ENCODE measurements around the gene SMIM45.
A peak's percentile ranks its signal among the peaks of the same experiment; 100 is the strongest.

Gene SMIM45

DNA sequence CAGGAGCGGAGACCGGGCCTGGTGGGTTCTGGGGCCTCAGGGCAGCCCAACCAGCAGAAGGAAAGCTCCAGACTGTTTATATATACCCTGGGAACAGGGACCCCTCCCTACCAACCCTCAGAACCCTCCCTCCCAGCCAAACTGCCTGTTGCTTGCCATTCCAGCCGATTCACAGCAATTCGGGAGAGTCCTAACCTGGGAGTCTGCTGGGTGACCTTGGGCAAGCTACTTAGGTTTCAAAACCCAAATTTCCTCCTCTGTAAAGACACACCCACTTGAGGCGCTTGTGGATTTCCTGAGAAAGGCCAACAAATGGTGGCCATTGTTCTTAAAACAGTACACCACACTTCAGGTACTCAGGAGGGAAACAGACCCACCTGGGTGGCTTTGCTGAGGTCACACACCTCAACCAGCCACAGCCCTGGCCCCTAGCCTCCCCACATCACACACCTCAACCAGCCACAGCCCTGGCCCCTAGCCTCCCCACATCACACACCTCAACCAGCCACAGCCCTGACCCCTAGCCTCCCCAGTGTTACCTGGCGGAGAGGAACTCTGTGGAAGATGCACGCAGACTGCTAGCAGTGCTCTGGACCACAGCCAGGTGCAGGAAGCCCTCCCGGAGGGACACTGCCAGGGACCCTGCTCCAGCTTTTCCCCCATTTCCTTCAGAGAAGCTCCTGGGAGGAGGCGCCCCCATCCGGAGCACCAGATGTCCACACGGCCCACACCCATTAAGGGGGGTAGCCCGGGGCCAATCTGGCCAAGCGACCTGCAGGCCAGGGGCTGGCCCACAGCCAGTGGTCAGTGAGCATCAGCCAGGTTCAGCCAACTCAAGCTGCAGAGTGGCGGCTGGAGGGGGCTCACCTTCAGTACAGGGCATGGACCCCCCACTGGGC lies 43.3 kb upstream of the SMIM45 start:
- Histone ChIP-seq H3K9ac (ENCODE audit: control insufficient read depth, insufficient read depth, low read length) (no peak overlapping the region), H3K79me2 (ENCODE audit: control insufficient read depth, insufficient read depth, low read length) (no peaks in the 10 kb centered on the region), H4K20me1 (ENCODE audit: control insufficient read depth, insufficient read depth) (peaks cover 6% of the 10 kb centered on the region; the same call in 1 of the 2 replicates), H3K9me3 (replicated peaks; ENCODE audit: control insufficient read depth, insufficient read depth, low read length) (no peaks in the 10 kb centered on the region), H2AFZ (ENCODE audit: control insufficient read depth, low read depth, low read length) (no peak overlapping the region), H3K36me3 (ENCODE audit: control insufficient read depth in 2 of 2, insufficient read depth in 2 of 2, low read length in 1 of 2) (peaks cover 8 to 16% of the 10 kb centered on the region in 2 experiments; a peak in 3 of 4 replicates), H3K4me1 (ENCODE audit: control insufficient read depth, insufficient read depth, low read length) (peaks cover 12% of the 10 kb centered on the region), H3K4me3 (no peak overlapping the region), H3K27me3 (replicated peaks in 1 of 2; ENCODE audit: control insufficient read depth in 2 of 2, insufficient read depth in 2 of 2, low read length in 1 of 2) (peaks cover 4 to 12% of the 10 kb centered on the region in 2 experiments; a peak in 3 of 4 replicates), H3K27ac (ENCODE audit: control insufficient read depth, insufficient read depth) (no peak overlapping the region), H3K4me2 (ENCODE audit: control insufficient read depth, insufficient read depth) (no peak overlapping the region)
- ATAC-seq (peak; percentile 24), DNase-seq (ENCODE audit: low read depth, low spot score) (no peak), FAIRE-seq (peak; percentile 78)
- ChIA-PET CTCF (interaction anchor here (1.0 to 1.7 kb wide), 5 partner anchors 18 to 211 kb away, joined by 3 to 5 read pairs (median 5); partner anchors contain the start of gene TNFRSF13C), SMC1A (ENCODE audit: uncharacterized antibody, unreplicated experiment) (interaction anchor here (1.4 to 2.5 kb wide), 2 partner anchors 17 to 31 kb away, joined by 3 to 15 read pairs; no protein-coding TSS in a partner anchor), RAD21 (ENCODE audit: unreplicated experiment) (interaction anchor here (0.8 to 2.8 kb wide), 8 partner anchors 15 to 211 kb away, joined by 3 to 9 read pairs (median 4); no protein-coding TSS in a partner anchor), POLR2A (interaction anchor here (1.0 to 1.5 kb wide), 6 partner anchors 8 to 46 kb away, joined by 3 to 7 read pairs (median 4); no protein-coding TSS in a partner anchor)
- WGBS (ENCODE audit: insufficient coverage, insufficient replicate concordance, low lambda C conversion rate, missing lambda C conversion rate) = 62% methylated on average over 14 of the region's 14 CpGs
- in situ Hi-C loops (cut with MboI) (no loop called here), intact Hi-C loops (cut with micrococcal nuclease; ENCODE audit: unreplicated experiment) (no loop called here)
- TF ChIP-seq NR2F1 (conservative IDR thresholded peaks at IDR 0.05) (0 out of 2 replicates have a peak, but pooled peaks have one; percentile 53), CHD1 (IDR thresholded peaks at IDR 0.05; ENCODE audit: low read depth, low read length) (no peak), POLR2AphosphoS5 (IDR thresholded peaks at IDR 0.05; ENCODE audit: low read length) (peak; percentile 37; the same call in 1 of the 2 replicates), IKZF2 (IDR thresholded peaks at IDR 0.05) (no peak), POLR2A (IDR thresholded peaks at IDR 0.05; ENCODE audit: low read depth, low read length) (peak; percentile 38; the same call in 1 of the 2 replicates), POLR2AphosphoS2 (IDR thresholded peaks at IDR 0.05; ENCODE audit: low read depth, low read length) (peak; percentile 11; the same call in 1 of the 2 replicates), YY1 (IDR thresholded peaks at IDR 0.05; ENCODE audit: low read depth, low read length) (0 out of 2 replicates have a peak, but pooled peaks have one; percentile 24)
- BruUV-seq (replicated peaks) = no TSS peak
